CD14-positive monocyte (primary cell): Measurements from ENCODE around the gene SYNDIG1L. TPM values are rescaled to one million over a fixed set of nuclear protein-coding genes. Genes with fewer than 3 reads are reported as not detected.

ENCODE experiments used
- DNase-seq, 3 donors: peaks; one replicate each; pipeline ENCODE4 v3.0.0-alpha.2; 2011 to 2022
- H2AFZ ChIP-seq: 2 replicates; pipeline ENCODE4 v1.6.0; 2012; ENCODE audit warnings: mild to moderate bottlenecking, low read depth, low read length, inconsistent platforms; ENCODE audit not compliant: insufficient read depth, poor library complexity, severe bottlenecking
- H3K27ac ChIP-seq, 2 donors: 1 replicate in 1 of 2; 2 replicates in 1 of 2; pipeline ENCODE4 v1.5.1; 2012 to 2013; ENCODE audit warnings: low read length in 2 of 2, control low read depth in 1 of 2, inconsistent platforms in 1 of 2, low read depth in 1 of 2, mild to moderate bottlenecking in 1 of 2
- H3K27me3 ChIP-seq, 2 donors: one replicate each; pipeline versions ENCODE4 v1.6.0 to v1.6.1; 2011 to 2013; ENCODE audit warnings: low read length in 2 of 2; ENCODE audit not compliant: control insufficient read depth in 2 of 2, insufficient read depth in 2 of 2
- H3K36me3 ChIP-seq, 2 donors: replicated peaks in 1 of 2; 1 replicate in 1 of 2; 2 replicates in 1 of 2; pipeline versions ENCODE4 v1.5.1 to v1.6.1; 2012 to 2013; ENCODE audit warnings: low read length in 2 of 2, control low read depth in 1 of 2, inconsistent platforms in 1 of 2, mild to moderate bottlenecking in 1 of 2; ENCODE audit not compliant: insufficient read depth in 2 of 2, control insufficient read depth in 1 of 2
- H3K4me1 ChIP-seq, 2 donors: 1 replicate in 1 of 2; 2 replicates in 1 of 2; pipeline versions ENCODE4 v1.5.1 to v1.6.1; 2012 to 2013; ENCODE audit warnings: low read length in 2 of 2, control low read depth in 1 of 2, inconsistent platforms in 1 of 2, mild to moderate bottlenecking in 1 of 2, moderate library complexity in 1 of 2; ENCODE audit not compliant: insufficient read depth in 2 of 2, control insufficient read depth in 1 of 2
- H3K4me2 ChIP-seq: replicated peaks from 2 replicates; pipeline ENCODE3; 2012; ENCODE audit warnings: low read length, moderate library complexity, mild to moderate bottlenecking; ENCODE audit not compliant: poor library complexity, severe bottlenecking; ENCODE audit errors: extremely low read depth
- H3K4me3 ChIP-seq, 3 experiments: fragments of 200-600 bp in 1 of 3; sonication (generic) in 1 of 3; replicated peaks in 1 of 3; 1 replicate in 2 of 3; 2 replicates in 1 of 3; pipeline ENCODE4 v1.5.1; 2011 to 2013; ENCODE audit warnings: low read length in 3 of 3, mild to moderate bottlenecking in 3 of 3, control low read depth in 2 of 3, low read depth in 2 of 3, inconsistent platforms in 1 of 3, moderate library complexity in 1 of 3
- H3K79me2 ChIP-seq: 2 replicates; pipeline ENCODE4 v1.6.0; 2012; ENCODE audit warnings: mild to moderate bottlenecking, control low read depth, inconsistent platforms, low read length, moderate library complexity; ENCODE audit not compliant: insufficient read depth
- H3K9ac ChIP-seq: 2 replicates; pipeline ENCODE4 v1.6.0; 2017; ENCODE audit warnings: low read length, mild to moderate bottlenecking; ENCODE audit not compliant: insufficient read depth, poor library complexity, severe bottlenecking
- H3K9me3 ChIP-seq, 2 donors: replicated peaks in 1 of 2; 1 replicate in 1 of 2; 2 replicates in 1 of 2; pipeline versions ENCODE4 v1.5.1 to v1.6.1; 2012 to 2013; ENCODE audit warnings: low read length in 2 of 2, control low read depth in 1 of 2; ENCODE audit not compliant: control insufficient read depth in 1 of 2, insufficient read depth in 1 of 2
- H4K20me1 ChIP-seq: 2 replicates; pipeline ENCODE4 v1.6.0; 2012; ENCODE audit warnings: mild to moderate bottlenecking, low read length, control low read depth, moderate library complexity; ENCODE audit not compliant: insufficient read depth
- H3K27ac Mint-ChIP-seq, 7 donors: one replicate each; pipeline ENCODE4 v1.8.0; 2020; ENCODE audit warnings: mild to moderate bottlenecking in 7 of 7, mixed read lengths in 7 of 7, moderate library complexity in 6 of 7, inconsistent platforms in 2 of 7
- H3K27me3 Mint-ChIP-seq, 3 donors: one replicate each; pipeline ENCODE4 v1.8.0; 2021 to 2022; ENCODE audit warnings: low read depth in 3 of 3, mild to moderate bottlenecking in 3 of 3, mixed read lengths in 3 of 3, moderate library complexity in 3 of 3, inconsistent platforms in 1 of 3
- H3K36me3 Mint-ChIP-seq, 2 donors: one replicate each; pipeline ENCODE4 v1.8.0; 2020; ENCODE audit warnings: mixed read lengths in 2 of 2, inconsistent platforms in 1 of 2, mild to moderate bottlenecking in 1 of 2
- H3K4me1 Mint-ChIP-seq: one replicate; pipeline ENCODE4 v1.8.0; 2020; ENCODE audit warnings: mild to moderate bottlenecking, mixed read lengths
- H3K4me3 Mint-ChIP-seq, 2 donors: one replicate each; pipeline ENCODE4 v1.8.0; 2020; ENCODE audit warnings: mild to moderate bottlenecking in 2 of 2, mixed read lengths in 2 of 2, moderate library complexity in 1 of 2
- H3K9me3 Mint-ChIP-seq, 7 donors: one replicate each; pipeline ENCODE4 v1.8.0; 2020 to 2022; ENCODE audit warnings: mixed read lengths in 7 of 7, mild to moderate bottlenecking in 6 of 7, moderate library complexity in 6 of 7, inconsistent platforms in 2 of 7
- CTCF ChIP-seq: fragments of 200-600 bp; IDR thresholded peaks from one replicate; pipeline ENCODE4 v1.8.0; 2022; ENCODE audit warnings: antibody characterized with exemption, mild to moderate bottlenecking
- WGBS: methylation state at CpG from one replicate; pipeline ENCODE4 v1.1.5; 2013; ENCODE audit warnings: missing lambda C conversion rate; ENCODE audit not compliant: insufficient coverage; 5-methylcytosine and 5-hydroxymethylcytosine counted together
- intact Hi-C, 2 donors: fragments of 100-400 bp; cut with micrococcal nuclease; formaldehyde crosslinking; loops; one replicate each; pipeline versions ENCODE4 v1.15.0 to v1.15.1; 2023
- polyA plus RNA-seq, 3 donors: library from polyadenylated mRNA; depleted of rRNA in 1 of 3; unstranded in 2 of 3; stranded (reverse) in 1 of 3; fragments of 300-500 nt in 2 of 3; fragments of >200 nt in 1 of 3; fragmentation: Illumina TruSeq in 2 of 3; gene quantifications; 1 replicate in 2 of 3; 2 replicates in 1 of 3; pipeline ENCODE4 v1.2.3, GENCODE V29; 2012 to 2021

SYNDIG1L gene
- polyA plus RNA-seq, 3 donors: not detected

GRCh38 chr14:74444866-74445265 lies 18.9 kb upstream of the SYNDIG1L start:
- TF ChIP-seq CTCF: no peak
- Histone ChIP-seq H3K4me2 (no peak overlapping the region), H3K4me3 (no peak overlapping the region), H3K9ac (no peak overlapping the region), H3K9me3 (no peaks in the 10 kb centered on the region), H3K36me3 (no peaks in the 10 kb centered on the region), H3K27ac (no peak overlapping the region), H4K20me1 (no peaks in the 10 kb centered on the region), H2AFZ (no peak overlapping the region), H3K27me3 (peaks cover 2 to 6% of the 10 kb centered on the region in 2 donors), H3K4me1 (no peaks in the 10 kb centered on the region), H3K79me2 (no peaks in the 10 kb centered on the region)
- Mint-ChIP-seq H3K9me3 (peaks cover 0 to 3% (median 0%) of the 10 kb centered on the region in 7 donors), H3K27ac (no peak overlapping the region), H3K4me1 (no peaks in the 10 kb centered on the region), H3K27me3 (peaks cover 4 to 19% (median 7%) of the 10 kb centered on the region in 3 donors), H3K4me3 (no peak overlapping the region), H3K36me3 (no peaks in the 10 kb centered on the region)
- WGBS: no CpG with 5 or more reads among the region's 3 CpGs
- intact Hi-C loops: no loop called here
- no peak for DNase-seq

GRCh38 chr14:74442757-74443156 lies 16.7 kb upstream of the SYNDIG1L start:
- Histone ChIP-seq H3K27me3 (peaks cover 0 to 3% of the 10 kb centered on the region in 2 donors), H2AFZ (no peak overlapping the region), H3K9ac (no peak overlapping the region), H3K79me2 (no peaks in the 10 kb centered on the region), H3K4me1 (no peaks in the 10 kb centered on the region), H3K9me3 (no peaks in the 10 kb centered on the region), H4K20me1 (no peaks in the 10 kb centered on the region), H3K4me2 (no peak overlapping the region), H3K27ac (no peak overlapping the region), H3K4me3 (no peak overlapping the region), H3K36me3 (no peaks in the 10 kb centered on the region)
- H3K27ac Mint-ChIP-seq: no peak overlapping the region
- H3K36me3 Mint-ChIP-seq: no peaks in the 10 kb centered on the region
- H3K4me3 Mint-ChIP-seq: no peak overlapping the region
- intact Hi-C loops: no loop called here
- no peak for TF ChIP-seq CTCF
- H3K4me1 Mint-ChIP-seq: no peaks in the 10 kb centered on the region
- no peaks in the 10 kb centered on the region for H3K9me3 Mint-ChIP-seq
- peaks cover 1 to 7% (median 6%) of the 10 kb centered on the region in 3 donors for H3K27me3 Mint-ChIP-seq
- DNase-seq: no peak
